Kasumi-1 (cell line): Measurements from ENCODE around the gene SYT9.
"Not testable (repeated sequence)": the region's sequence is repeated elsewhere in the genome, so short reads cannot be mapped to it uniquely, and the experiment has no call there.

Experiments used
- DNase-seq, 2 experiments: peaks; one replicate each; lab custom pipeline; 2025; lab: John Stamatoyannopoulos, UW

SYT9 gene

DNA sequence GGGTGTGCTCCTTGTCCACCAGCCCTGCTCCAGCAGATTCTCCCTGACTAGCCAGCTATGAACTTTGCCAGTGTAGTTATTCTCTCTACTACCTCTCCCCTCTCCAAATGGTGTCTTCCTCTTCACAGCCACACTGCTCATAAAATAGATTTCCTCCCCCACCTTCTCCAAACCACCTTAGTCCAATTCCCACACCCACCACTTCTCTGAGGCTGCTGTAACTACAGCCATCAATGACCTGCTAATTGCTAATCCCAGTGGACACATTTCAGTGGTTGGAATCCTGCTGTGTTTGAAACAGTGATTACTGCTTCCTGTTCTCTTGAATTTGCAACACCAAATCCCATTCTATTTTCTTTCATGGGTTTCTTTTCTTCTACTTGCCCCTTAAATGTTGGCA lies 23.4 kb downstream of the SYT9 start:
- no peak for DNase-seq

DNA sequence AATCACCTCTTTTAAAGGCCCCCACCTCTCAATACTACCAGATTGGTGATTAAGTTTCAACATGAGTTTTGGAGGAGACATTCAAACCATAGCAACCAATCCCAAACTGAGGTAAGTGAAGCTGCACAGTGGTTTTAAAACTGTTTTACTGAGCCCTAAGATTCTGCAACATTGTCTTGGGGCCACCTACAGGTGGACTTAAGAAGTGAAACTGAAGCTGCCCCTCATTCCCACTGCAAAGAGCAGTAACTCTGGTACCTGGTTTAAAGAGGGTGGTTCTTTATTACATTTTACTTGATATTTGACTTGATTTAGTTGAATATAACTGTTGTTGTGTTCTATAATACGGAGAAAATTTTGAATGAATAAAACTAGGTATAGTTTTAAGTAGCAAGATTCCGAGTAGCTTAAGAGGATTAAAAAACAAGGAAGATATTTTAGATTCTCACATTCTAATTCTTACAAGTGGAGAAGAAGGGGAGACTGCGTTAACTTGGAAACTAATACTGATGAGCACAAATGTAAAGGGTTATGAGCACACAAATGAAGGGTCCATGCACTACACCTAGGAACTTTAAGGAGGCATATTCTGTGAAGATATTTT lies 26.7 kb downstream of the SYT9 start:
- peak; percentile 14 to 22 for DNase-seq

DNA sequence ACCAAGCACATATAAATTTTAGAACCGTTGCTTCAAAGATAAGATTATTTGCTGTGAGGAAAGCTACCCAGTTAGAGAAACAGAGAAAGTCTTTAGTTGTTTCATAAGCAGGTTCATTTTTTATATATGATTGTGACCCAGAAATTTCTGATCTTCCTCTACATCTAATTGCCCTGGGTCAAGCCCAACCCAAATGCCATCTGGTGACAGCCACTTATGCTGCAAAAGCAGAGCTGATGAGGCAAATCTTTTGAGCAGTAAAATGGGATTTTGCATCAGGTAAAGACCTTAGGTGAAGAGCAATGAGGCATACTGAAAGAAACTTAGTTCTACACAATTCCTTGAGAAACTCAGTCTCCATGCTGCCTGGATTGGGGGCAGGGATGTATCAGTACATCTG lies 28.0 kb downstream of the SYT9 start:
- no peak for DNase-seq

GRCh38 chr11:7281079-7281478 lies 29.4 kb downstream of the SYT9 start:
- DNase-seq: no peak

GRCh38 chr11:7281809-7282208 lies 30.1 kb downstream of the SYT9 start:
- no peak for DNase-seq

GRCh38 chr11:7286178-7286577 lies 34.5 kb downstream of the SYT9 start:
- DNase-seq: no peak

DNA sequence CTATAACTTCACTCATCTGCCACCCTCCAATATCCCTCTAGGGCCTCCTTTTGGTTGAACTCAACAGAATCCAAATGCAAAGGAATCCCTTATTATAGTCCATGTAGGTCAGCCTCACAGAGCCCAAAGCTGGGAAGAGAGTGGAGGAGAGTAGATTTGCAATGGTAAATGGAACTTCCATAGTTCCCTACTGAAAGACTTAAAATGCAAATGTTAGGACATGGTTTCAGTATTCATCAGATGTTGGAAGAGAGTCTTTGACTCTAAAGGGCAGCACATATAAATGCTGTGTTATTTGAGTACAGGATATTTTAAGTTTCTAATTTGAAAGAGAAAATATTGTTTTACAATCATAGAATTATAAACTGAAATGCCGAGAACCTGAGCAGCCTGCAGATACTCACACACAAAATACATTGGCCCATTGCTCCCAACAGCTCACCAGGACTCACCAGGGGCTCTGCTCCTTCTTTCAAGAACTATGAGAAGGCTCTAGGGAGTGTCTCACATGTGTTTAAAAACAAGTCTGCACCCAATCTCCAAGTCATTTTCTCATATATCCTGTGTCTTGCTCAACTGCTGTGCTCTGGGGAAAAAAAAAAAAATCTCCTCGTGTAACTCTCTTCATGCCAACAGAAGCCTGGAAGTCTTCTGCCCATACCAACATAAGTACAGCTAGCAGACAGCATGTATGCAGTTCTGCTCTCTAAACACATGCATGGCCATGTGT lies 39.6 kb downstream of the SYT9 start:
- DNase-seq: no peak

DNA sequence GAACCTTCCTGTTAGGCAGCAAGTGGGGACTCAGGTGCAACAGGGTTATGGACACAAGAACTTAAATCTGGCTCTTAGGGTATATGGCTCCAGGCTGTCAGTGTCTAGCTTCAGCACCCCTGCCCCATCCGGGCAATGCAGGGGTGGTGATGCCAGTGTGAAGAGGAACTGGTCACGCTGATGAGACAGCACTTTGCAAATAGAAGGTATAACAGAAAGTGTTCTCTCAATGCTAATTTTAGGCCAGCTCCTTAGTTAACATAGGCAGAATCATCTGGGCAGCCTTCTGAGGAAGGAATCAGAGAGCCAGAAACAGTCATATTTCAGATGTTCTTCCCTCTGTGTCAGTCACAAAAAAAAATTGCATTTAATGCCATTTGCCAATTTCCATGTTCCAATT lies 41.2 kb downstream of the SYT9 start:
- DNase-seq: no peak

- DNase-seq: no peak
These were observed 47.7 kb downstream of the SYT9 start for GRCh38 chr11:7299393-7299792.

GRCh38 chr11:7300281-7300680 lies 48.6 kb downstream of the SYT9 start:
- DNase-seq: no peak

DNA sequence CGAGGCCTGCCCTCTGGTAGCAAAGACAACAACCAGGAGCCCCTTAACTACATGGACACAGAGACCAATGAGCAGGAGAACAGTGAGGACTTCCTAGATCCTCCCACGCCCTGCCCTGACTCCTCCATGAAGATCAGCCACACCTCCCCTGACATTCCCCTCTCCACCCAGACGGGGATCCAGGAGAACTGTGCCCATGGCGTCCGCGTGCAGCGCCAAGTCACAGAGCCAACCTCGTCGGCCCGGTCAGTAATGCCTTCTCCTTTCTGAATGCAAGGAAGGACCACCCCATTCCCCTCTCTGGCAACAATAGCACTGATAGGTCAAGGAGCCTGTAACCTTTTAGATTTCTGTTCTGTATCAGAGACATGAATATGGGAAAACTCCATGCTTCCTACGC lies 51.4 kb downstream of the SYT9 start:
- no peak for DNase-seq

DNA sequence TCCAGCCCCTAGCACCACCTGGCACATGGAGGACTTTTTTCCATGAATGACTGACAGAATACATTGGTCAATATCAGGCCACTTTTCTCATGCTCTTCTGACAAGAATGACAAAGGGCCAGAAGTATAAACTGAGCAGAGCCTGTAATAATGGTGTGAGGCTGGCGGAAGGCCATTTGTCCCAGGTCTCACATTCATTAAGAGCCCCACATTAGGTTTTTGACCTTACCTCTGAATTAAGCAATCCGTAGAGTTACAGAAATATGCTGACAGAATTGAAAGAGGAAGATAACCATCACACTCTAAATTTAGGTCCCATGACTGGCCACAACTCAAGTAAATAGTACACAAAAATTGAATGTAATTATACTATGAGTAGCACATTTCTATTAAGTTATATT lies 55.2 kb downstream of the SYT9 start:
- DNase-seq: no peak

DNA sequence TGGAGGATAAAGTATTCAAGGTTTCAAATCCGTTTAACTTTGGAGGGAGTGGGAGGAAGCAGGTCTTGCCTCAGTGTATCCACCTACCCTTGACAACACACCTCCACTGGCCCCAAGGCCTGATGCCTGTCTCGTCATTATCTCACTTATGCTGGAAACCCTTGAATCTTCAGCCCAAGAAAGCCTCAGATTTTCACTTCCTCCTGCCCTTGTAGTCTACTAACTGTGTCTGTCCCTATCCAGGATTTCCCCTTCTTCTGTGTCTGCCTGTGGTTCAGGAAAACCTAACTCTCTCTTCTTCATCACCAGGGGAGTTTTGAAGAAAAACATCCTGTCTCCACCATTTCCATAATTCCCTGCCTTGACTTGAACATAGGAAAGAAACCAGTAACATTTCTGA lies 56.1 kb downstream of the SYT9 start:
- DNase-seq: no peak

DNA sequence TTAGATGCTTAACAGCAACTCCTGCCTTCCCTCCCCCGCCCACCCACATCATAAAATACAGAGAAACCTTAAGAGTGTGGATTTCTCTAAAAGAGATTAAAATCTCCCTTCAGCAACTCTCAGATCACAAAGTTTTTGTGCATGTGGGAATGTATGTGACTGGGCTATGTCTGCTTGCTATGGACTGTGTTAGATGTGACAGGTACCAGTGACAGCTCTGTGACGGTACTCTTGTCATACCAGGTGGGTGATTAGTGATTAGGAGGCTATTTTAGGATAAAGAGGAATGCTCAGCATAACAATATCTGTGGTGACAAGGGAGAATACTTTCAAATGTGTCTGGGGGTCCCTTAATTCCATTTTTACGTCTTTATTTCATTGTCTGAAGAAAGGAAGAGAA lies 60.2 kb downstream of the SYT9 start:
- DNase-seq: no peak

DNA sequence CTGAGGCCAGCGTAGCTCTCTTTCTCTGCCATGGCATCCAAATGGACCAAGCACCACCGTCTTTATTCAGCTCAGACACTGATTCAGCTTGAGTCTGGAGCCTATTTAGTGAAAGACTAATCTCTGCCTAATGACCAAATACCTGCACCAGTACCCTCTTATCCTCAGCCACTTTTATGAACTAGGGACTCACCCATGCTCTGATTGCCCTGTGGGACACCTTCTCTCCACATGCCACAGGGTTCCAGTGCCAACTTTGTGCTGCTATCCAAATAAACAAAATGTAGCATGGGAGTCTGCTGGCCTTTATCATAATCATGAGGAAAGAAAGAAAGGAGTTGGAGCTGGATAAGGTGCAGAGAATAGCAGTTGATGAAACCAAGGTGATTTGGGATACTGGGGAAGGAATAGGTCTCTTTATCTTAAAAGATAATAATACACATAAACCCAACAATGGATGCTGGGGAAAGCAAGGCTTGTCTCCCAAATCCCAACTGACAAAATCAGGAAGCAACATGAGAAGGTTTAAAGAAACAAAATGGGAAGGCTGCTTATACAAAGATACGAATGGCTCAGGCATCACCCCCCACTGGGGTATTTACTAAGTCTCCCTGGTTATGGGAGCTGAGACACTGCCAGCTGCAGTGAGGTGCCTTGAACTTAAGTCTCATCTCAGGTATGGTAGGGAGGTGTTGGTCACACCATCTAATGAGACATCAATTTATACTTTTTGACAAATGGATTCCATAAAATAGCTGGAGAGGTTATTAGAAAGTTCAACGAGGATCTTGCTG lies 63.3 kb downstream of the SYT9 start:
- no peak for DNase-seq

GRCh38 chr11:7319501-7319900 lies 67.8 kb downstream of the SYT9 start:
- DNase-seq: no peak

GRCh38 chr11:7320306-7320705 lies 68.6 kb downstream of the SYT9 start:
- no peak for DNase-seq

DNA sequence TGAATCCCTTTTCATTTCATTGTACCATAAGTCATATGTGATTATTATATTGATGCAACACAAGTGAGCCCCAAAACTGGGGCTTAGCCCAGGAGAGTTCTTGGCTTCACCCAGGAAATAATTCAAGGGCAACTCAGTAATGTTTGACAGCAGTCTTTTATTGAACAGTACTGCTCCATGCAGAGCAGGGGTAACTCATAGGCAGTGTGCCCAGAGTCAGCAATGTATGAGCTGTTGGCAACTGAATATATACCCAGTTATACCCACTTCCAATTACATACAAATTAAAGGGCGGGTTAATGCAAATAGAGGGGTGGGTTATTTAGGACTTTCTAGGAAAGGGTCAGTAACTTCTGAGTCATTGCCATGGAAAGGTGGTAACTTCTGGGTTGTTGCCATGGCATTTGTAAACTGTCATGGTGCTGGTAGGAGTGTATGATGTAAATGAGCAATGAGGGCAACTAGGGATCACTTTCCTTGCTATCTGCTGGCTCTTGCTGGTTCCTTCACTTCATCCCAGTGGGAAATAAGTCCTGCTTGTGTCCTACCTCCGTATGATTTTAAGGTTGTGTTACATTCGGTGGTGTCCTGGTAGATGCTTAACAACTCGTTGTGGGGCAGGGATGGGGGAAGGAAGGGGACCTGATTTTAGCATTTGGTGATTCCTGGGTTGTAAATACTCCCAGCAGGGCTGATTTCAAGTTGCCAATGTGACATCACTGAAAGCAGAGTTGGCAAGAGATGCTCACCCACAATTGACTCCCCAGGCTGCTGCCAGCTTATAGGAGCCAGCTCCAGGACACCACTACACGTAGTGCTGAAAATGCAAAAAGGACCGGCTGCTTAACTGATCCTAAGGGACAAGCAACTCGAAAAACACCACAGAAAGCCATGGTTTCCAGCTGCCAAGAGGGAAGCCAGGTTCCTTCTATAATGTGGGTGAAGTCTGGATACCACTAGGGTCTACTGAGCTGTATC lies 70.1 kb downstream of the SYT9 start:
- no peak for DNase-seq

- DNase-seq: no peak
These were observed 80.7 kb downstream of the SYT9 start for GRCh38 chr11:7332451-7332850.

GRCh38 chr11:7332962-7333361 lies 81.3 kb downstream of the SYT9 start:
- no peak for DNase-seq

DNA sequence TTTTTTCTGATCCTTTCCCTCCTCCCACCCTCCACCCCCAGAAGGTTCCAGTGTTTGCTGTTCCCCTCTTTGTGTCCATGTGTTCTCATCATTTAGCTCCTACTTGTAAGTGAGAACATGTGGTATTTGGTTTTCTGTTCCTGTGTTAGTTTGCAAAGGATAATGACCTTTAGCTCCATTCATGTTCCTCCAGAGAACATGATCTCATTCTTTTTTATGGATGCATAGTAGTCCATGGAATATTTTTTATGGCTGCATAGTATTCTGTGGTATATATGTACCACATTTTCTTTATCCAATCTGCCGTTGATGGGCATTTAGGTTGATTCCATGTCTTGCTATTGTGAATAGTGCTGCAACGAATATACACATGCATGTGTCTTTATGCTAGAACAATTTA lies 83.7 kb downstream of the SYT9 start:
- not testable (repeated sequence) for DNase-seq

- no peak for DNase-seq
These were observed 89.8 kb downstream of the SYT9 start for GRCh38 chr11:7341551-7341950.
